ENCODE data around the gene PREB. TPM values are rescaled to one million over a fixed set of nuclear protein-coding genes. Genes with fewer than 3 reads are reported as not detected.
"Not testable (repeated sequence)": the region's sequence is repeated elsewhere in the genome, so short reads cannot be mapped to it uniquely, and the experiment has no call there.

The PREB gene, protein sequence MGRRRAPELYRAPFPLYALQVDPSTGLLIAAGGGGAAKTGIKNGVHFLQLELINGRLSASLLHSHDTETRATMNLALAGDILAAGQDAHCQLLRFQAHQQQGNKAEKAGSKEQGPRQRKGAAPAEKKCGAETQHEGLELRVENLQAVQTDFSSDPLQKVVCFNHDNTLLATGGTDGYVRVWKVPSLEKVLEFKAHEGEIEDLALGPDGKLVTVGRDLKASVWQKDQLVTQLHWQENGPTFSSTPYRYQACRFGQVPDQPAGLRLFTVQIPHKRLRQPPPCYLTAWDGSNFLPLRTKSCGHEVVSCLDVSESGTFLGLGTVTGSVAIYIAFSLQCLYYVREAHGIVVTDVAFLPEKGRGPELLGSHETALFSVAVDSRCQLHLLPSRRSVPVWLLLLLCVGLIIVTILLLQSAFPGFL
- 50.6 and 53.5 TPM in 2 replicates for polyA plus RNA-seq (2014; cell fraction: cytosol; rRNA removed)
- polyA plus RNA-seq (2014; cell fraction: nucleus; rRNA removed): 66.8 and 90.4 TPM in 2 replicates

DNA sequence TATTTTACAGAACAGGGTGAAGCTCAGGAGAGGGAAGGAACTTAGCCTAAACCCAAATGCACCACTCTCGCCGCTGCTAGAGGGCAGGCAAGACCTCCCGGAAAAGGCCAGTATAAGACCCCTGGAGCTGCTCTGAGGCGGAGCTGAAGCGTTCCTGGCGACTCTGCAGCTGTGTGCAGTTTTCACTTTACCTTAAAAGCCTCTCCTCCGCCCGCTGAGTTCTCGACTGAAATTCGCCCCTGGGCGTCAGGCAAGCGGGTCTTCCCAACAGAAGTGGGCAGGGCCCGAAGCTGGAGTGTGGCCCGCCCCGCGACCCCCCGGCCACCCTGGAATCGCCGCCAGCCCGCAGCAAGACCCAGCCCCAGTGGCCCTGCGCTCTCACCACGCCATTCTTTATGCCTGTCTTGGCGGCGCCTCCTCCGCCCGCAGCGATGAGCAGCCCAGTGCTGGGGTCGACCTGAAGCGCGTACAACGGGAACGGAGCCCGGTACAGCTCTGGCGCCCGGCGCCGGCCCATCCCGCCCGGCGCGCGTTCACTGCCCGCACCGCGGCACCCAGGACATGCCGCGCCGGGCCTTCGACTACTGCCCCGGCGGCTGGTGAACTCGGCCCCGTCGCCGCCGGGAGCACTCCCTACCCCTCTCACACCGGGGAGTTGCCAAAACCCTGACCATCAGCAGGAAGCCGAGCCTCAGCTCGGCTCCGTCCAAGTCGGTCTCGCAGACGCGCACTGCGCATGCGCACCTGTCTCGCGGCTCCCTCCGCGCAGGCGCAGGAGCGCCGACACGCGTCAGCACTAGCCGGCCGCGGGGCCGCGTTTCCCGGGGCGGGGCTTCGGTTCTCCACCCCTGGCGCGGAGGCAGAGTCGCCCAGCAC, at the start of gene PREB:
TSS of gene PREB (minus strand) at position 732 of the 876 bp plus-strand sequence. CDS start at position 517, 215 bp downstream.
- DNase-seq (ENCODE audit: low spot score): peak; percentile 91

DNA sequence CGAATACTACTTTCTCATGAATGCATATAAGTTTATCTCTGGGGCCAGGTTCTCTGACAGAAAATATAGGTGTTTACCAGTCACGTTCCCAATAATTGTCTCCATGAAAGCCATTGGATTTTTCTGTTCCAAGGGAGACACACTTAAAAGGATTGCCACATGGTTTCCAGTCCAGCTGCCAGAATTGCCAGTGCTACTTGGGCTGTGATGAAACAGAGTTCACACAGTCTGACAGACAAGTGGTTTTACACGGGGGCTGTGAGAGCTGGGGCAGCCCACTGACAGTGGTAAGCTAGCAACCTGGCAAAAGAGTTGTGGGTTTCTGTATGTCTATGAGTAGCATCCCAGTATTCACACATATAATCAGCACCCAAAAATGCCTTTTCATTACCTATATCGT, 49.7 kb upstream of the PREB start:
- DNase-seq (ENCODE audit: low spot score): no peak

DNA sequence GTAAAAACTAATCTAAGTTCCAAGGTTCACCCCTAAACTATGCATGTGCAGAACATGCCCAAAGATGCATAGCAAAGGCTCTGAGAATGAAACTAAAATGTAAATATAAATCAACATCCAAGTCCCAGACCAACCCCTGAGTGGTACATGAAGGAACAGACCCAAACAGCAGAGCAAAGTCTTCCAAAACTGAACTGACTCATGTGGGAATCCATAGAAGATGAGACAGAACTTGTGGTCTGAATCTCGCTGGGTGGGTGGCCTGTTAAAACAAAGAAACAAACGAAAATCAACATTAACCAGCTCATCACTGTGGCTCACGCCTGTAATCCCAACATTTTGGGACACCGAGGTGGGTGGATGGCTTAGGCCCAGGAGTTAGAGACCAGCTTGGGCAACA, 47.9 kb upstream of the PREB start:
- no peak for DNase-seq (ENCODE audit: low spot score)

DNA sequence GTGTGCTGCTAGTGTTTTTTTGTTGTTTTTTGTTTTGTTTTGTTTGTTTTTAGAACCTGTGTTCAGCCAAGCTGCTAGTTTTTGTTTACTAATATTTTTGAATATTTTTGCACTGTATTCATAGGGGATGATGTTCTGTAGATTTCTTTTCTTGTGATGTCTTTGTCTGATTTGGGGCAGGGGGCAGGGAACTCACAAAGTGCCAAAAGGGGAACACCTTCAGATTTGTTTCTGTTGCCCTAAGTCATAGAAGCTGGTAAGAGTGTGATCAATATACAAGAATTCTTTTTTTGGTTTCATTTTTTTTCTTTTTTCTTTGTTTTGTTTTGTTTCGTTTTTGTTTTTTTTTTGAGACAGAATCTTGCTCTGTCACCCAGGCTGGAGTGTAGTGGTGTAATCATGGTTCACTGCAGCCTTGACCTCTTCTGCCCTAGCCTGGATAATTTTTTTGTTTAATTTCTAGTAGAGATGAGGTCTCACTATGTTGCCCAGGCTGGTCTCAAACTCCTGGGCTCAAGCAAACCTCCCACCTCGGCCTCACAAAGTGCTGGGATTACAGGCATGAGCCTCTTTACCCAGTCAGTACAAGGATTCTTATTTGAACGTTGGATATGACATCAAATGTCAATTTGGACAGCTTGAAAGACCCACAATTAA, 45.0 kb upstream of the PREB start:
- DNase-seq (ENCODE audit: low spot score): no peak

DNA sequence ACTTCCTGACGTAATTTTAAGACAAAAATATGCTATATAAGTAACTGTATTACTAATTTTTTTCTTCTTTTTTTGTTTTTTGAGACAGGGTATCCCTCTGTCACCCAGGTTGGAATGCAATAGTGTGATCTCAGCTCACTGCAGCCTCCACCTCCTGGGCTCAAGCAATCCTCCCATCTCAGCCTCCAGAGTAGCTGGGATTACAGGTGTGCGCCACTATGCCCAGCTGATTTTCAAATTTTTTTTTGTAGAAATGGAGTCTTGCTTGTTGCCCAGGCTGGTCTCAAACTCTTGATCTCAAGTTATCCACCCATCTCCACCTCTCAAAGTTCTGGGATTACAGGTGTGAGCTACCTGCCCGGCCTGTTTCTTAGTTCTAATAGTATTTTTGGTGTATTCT, 44.0 kb upstream of the PREB start:
- no peak for DNase-seq (ENCODE audit: low spot score)

DNA sequence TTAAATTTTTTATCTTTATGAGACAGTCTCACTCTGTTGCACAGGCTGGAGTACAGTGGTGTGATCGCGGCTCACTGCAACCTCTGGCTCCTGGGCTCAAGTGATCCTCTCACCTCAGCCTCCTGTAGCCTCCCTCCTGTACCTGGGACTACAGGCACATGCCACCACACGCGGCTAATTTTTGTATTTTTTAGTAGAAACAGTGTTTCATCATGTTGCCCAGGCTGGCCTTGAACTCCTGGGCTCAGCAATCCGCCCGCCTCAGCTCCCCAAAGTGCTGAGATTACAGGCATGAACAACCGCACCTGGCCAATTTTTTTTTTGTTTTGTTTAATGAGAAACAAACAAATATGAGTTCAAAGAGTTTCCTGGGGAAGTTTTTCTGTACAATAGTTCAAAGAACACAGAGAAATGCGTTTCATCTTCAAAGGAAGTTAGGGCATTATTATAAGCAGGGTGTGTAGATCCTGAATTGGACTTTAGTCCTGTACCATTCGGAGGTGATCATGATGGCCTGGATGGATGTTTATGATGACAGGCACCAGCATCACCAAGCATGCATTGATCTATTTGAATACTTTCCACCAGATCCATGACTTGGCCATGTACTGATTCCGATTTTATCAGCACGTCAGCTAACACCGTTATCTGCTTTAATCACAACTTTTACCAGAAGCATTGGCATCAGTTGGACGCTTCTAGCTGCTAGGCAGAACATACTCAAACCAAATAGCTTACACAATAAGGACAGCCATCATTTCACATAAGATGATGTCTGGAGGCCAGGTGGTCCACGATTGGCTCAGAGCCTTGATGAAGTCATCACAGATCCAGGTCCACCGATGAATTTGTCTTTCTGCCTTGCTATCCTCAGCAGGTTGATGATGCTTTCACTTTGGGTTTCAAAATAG, 43.3 kb upstream of the PREB start:
- DNase-seq (ENCODE audit: low spot score): no peak

DNA sequence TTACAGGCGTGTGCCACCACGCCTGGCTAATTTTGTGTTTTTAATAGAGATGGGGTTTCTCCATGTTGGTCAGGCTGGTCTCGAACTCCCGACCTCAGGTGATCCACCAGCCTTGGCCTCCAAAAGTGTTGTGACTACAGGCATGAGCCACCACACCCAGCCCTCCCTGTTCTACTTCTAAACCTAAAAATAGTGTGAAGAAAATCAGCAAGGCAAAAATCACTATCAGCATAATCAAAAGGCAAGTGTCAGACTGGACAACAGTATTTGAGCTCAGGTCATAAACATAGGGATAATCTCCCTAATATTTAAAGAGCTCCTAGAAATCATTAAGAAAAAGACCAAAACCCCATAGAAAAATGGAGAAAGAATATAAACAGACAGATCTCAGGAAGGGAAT, 41.3 kb upstream of the PREB start:
- DNase-seq (ENCODE audit: low spot score): not testable (repeated sequence)

DNA sequence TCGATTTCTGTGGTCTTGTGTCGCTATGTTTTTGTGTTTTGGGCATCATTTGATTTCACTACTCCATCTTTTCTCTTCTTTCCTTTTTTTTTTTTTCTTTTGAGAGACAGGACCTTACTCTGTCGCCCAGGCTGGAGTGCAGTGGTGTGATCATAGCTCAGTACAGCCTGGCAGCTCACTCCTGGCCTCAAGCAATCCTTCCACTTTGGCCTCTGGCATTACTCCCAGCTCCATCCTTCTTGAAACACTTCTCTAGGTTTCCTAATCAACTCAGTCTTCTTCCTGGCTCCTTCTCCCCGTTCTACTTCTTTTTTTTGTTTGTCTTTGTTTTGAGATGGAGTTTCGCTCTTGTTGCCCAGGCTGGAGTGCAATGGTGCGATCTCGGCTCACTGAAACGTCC, 40.9 kb upstream of the PREB start:
- no peak for DNase-seq (ENCODE audit: low spot score)

DNA sequence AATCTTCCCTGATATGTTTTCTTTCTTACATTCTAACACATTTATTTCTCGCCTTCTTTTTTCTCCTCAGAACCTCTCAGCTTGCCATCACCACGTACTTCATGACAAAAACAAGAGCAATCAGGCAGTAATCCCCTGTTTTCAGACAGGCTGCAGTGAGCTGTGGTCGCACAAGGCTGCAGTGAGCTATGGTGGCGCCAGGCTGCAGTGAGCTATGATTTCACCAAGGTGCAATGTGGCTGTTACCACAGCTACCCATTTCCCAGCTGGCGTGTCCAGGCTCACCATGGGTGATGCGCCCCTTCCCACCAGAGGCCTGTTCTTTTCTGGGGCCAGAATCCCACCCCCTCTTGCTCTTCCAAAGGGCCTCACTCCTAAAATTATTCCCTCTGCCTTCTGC, 40.2 kb upstream of the PREB start:
- DNase-seq (ENCODE audit: low spot score): no peak

DNA sequence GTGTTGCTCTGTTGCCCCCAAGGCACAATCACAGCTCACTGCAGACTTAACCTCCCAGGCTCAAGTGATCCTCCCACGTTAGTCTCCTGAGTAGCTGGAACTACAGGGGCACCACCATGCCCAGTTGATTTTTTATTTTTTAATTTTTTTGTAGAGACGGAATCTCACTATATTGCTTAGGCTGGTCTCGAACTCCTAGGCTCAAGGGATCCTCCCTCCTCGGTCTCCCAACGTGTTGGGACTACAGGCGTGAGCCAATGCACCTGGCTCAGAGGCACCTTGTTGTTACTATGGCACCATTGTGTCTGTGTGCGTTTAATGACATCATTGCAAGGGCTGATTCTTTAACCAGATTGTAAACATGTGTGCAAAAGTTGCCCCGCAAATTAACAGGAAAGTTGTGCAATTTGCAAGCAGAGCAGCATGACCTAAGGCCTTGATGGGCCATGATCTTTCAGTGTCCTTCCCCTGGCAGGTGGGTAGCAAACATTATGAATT, 37.0 kb upstream of the PREB start:
- no peak for DNase-seq (ENCODE audit: low spot score)

DNA sequence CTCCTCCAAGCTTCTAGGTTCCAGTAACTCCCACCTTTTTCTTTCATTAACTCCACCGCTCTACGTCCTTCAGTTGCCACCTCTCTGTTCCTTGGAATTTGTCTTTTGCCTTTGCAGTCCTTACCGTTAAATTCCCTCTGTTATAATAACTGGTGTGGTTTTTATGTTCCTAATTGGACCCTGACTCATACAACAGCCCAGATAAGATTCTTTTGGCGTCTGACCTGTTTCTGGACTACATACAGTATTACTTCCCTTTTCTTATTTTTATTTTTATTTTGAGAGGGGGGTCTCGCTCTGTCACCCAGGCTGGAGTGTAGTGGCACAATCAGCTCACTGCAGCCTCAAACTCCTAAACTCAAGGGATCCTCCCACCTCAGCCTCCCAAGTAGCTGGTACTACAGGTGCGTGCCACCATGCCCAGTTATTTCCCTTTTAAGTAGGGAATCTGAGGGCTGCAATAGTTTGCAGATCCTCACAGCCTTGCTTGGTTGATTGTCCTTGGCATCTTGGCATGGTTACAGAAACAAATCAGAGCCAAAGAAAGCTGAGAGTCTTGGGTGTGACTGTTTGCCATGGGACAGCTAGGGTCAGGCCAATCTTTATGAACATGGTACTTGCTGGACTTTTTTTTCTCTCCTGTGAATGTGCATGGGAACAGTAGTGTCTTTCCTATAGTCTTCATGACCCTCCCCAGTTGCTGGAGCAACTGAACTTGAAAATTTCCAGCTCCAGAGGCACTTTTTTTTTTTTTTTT, 36.3 kb upstream of the PREB start:
- DNase-seq (ENCODE audit: low spot score): no peak

DNA sequence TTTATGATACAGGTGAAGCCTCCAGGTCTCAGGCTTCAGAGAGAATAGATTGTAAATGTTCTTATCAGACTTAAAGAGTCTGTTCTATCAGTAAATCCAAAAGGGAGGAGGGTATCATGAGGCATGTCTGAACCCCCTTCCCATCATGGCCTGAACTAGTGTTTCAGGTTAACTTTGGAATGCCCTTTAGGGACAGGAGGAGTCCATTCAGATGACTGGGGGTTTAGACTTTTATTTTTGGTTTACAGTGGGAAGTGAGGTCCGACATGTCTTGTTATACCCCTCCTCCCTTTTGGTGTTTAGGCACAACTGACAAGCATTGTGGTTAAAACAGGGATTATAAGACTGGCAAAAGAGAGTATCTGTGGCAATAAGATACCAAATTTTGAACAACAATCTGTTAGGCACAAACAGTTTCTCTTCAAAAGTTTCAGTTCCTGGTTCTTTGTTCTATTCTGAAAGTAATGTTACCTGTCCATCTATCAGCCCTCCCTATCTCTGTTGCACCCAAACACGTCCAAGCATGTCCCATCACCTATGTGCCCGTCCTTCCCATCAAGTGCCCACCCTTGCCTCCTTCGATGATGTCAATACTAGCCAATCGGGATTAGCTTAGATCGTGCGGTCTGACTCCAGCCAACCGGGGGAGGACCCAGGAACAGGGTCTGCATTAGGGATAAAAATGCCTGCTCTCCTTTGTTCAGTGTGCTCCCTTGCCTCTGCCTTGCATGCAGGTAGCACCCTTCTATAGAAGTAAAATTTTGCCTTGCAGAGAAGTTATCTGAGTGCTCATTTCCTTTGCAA, 30.7 kb upstream of the PREB start:
- DNase-seq (ENCODE audit: low spot score): no peak

DNA sequence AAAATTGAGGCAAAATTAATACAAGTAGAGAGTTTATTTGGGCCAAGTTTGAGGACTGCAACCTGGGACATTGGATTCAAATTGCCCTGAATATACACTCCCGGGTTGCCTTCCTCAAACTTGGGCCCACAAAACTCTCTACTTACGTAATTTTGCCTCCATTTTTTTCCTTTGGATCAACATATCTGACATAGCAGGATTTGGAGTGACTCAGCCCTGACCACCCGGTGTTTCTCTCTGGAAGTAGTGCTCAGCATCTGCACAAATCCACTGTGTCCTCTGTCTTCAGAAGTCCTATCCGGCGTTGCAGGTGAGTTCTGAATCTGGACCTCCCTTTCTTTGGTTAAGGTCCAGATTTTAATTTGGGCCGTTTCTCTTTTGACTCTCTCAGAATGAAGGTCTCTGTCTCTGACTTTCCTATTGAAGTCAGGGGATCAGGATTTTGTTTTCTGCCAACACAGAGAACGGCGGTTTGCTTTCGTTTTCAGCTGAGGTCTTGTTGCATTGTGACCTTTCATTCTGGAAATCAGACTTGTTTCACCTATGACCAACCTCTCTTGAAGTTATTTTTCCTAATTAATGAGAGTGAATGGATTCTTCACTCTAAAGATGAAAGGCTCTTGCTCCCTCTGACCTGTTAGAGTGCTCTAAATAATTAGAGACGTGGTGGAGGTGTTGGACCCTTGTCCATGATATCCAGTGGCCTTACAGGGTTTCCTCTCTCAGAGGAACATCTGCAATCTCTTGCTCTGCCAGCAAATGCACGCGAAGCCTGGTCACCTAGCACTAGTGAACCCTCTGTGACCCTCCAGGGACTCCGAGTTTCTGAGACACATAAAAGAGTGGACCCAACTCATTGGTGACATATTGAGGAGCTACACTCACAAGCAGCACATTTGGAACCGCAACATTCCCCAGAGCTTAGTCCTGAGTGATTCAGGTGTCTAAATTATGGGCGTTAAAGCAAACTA, 28.0 kb upstream of the PREB start:
- DNase-seq (ENCODE audit: low spot score): no peak

DNA sequence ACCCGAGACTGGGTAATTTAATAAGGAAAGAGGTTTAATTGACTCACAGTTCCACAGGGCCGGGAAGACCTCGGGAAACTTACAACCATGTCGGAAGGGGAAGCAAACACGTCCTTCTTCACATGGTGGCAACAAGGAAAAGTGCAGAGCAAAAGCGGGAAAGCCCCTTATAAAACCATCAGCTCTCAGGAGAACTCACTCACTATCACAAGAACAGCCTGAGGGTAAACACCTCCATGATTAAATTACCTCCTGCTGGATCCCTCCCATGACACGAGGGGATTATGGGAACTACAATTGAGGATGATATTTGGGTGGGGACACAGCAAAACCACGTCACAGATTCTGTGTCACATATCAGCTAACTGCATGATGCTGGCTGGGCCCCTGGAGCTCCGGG, 25.8 kb upstream of the PREB start:
- DNase-seq (ENCODE audit: low spot score): peak; percentile 51

DNA sequence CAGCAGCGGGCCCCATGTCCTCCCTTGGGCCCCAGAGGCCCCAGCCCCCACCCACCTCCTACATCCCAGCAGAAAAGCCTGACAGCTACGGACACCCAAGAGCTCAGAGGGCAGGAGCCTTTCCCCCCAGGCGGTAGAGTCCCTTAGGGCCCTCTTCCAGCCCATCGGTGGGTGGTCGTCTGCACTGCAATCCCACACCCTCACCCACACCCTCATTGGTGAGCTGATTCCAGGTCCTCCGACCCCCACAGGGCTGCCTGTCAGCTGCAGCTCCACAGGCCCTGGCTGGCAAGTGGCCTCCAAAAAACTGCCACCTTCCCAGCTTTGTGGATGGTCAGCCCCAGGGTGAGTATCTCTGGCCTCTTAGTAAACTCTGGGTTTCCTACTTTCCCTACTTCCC, 24.8 kb upstream of the PREB start:
- DNase-seq (ENCODE audit: low spot score): no peak

DNA sequence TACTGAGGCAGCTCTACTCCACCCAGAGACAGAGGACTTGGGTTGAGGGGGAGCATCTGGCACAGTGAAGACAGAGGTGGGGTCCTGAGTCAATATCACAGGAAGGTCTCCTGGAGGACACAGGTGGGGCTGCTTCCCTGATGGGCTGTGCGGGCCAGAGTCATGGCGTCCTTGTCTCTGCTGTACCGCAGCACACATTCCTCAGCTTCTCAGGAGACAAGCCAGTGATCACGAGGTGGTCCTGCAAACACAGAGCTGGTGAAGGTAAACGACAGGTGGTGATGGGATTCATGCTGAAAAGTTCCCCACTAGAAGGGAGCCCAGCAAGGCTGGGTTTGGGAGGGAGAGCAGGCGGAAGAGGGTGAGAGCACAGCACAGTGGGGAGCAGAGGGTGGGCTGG, 24.0 kb upstream of the PREB start:
- no peak for DNase-seq (ENCODE audit: low spot score)

DNA sequence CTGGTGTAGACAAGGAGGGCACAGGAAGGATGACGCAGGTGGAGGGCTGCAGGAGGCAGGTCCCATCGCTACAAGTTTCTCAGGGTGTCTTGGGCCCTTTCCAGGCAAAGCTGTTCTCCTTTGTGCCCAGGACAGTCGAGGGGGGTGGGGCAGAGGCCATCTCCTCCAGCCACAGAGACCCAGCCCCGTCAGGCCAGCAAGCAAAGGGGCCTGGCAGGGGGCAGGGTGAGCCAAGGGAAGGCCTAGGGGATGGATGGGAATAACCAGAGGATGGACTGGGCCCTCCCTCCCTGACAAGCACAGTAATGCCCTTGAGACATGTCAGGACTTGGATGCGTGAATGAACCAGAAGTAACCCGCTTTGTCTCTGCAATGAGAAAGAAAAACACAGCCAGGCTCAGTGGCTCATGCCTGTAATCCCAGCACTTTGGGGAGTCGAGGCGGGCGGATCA, 20.7 kb upstream of the PREB start:
- DNase-seq (ENCODE audit: low spot score): no peak

DNA sequence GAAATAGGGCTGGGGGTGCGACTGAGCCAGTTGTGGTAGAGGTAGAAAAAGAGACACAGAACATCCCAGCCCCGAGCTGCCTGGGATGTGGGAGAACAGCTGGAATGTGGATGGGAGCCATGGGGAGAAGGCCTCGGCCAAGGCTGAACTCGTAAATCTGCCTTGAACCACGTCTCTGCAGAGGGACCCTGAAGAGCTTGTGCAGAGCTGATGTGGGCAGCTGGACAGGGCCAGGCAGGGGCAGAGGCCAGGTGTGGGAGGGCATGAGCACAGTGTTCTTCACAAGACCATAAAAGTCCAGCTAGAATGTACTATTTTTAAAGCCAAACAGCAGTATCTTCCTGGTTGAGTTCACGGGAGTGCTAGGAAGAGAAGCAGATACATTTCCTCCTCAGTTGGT, 20.1 kb upstream of the PREB start:
- DNase-seq (ENCODE audit: low spot score): no peak
